K562 (cell line): ENCODE data around the gene TMEM132D. TPM values are rescaled to one million over a fixed set of nuclear protein-coding genes. Genes with fewer than 3 reads are reported as not detected.

Experiments used
- ATAC-seq: fragments of 200-7000 bp; cut with Tn5 transposase; 3 replicates; pipeline ENCODE4 v1.9.1; 2020; ENCODE audit warnings: moderate library complexity
- BruUV-seq: library from RNA; stranded (reverse); fragments of 400-500 nt; replicated peaks from 2 replicates; lab custom pipeline; 2021; lab: Mats Ljungman, UMichigan
- CTCF ChIA-PET: fragments of 300-600 bp; formaldehyde crosslinking; extraction: SDS; loops from one replicate; lab custom pipeline; 2021; ENCODE audit warnings: low intra/inter-chr PET ratio; lab: Yijun Ruan, JAX
- POLR2A ChIA-PET: fragments of 300-600, 350-650 bp; sonication (Branson Sonifier 250); formaldehyde crosslinking; extraction: SDS; loops from one replicate; lab custom pipeline; 2021; ENCODE audit warnings: antibody characterized with exemption, inconsistent platforms; lab: Yijun Ruan, JAX
- DNase-seq, 4 experiments: peaks; one replicate each; pipeline versions ENCODE4 v3.0.0 to v3.0.0-alpha.2; 2011 to 2018; ENCODE audit warnings: low spot score in 3 of 4, mixed read lengths in 3 of 4; ENCODE audit errors: extremely low read depth in 1 of 4
- FAIRE-seq: peaks from 2 replicates; lab custom pipeline; 2011; peaks lifted over from hg19 to GRCh38; lab: Jason Lieb, UNC
- H2AFZ ChIP-seq: 2 replicates; pipeline ENCODE4 v1.6.0; 2011; ENCODE audit warnings: low read depth, low read length, control low read depth, inconsistent platforms
- H3K27ac ChIP-seq: fragments of 200-600 bp; 3 replicates; pipeline ENCODE4 v1.8.0; 2011; ENCODE audit warnings: low read depth, mild to moderate bottlenecking, control low read depth, inconsistent platforms, low read length, moderate library complexity, mixed read lengths; ENCODE audit errors: extremely low read depth
- H3K27me3 ChIP-seq, 2 experiments: fragments of 300-600 bp in 1 of 2; 2 replicates in 1 of 2; 3 replicates in 1 of 2; pipeline versions ENCODE4 v1.6.0 to v1.8.0; 2011; ENCODE audit warnings: inconsistent platforms in 2 of 2, low read length in 2 of 2, mild to moderate bottlenecking in 1 of 2, mixed read lengths in 1 of 2, moderate library complexity in 1 of 2; ENCODE audit not compliant: control insufficient read depth in 2 of 2, insufficient read depth in 2 of 2
- H3K36me3 ChIP-seq: fragments of 300-600 bp; 3 replicates; pipeline ENCODE4 v1.8.0; 2011; ENCODE audit warnings: mild to moderate bottlenecking, low read length, inconsistent platforms; ENCODE audit not compliant: control insufficient read depth, insufficient read depth
- H3K4me1 ChIP-seq, 2 experiments: fragments of 200-600 bp in 1 of 2; replicated peaks in 1 of 2; 2 replicates in 1 of 2; 3 replicates in 1 of 2; pipeline versions ENCODE4 v1.5.1 to v1.8.0; 2011; ENCODE audit warnings: inconsistent platforms in 2 of 2, low read length in 2 of 2, mild to moderate bottlenecking in 1 of 2, mixed read lengths in 1 of 2, moderate library complexity in 1 of 2; ENCODE audit not compliant: control insufficient read depth in 2 of 2, insufficient read depth in 2 of 2
- H3K4me2 ChIP-seq: 2 replicates; pipeline ENCODE4 v1.6.1; 2011; ENCODE audit warnings: low read length, control low read depth, inconsistent platforms, mixed read lengths; ENCODE audit not compliant: insufficient read depth
- H3K4me3 ChIP-seq: fragments of 200-600 bp; sonication (generic), shearing (Covaris generic); 2 replicates; pipeline ENCODE4 v1.5.1; 2016; ENCODE audit warnings: control low read depth, inconsistent platforms
- H3K79me2 ChIP-seq: fragments of 200-600 bp; 3 replicates; pipeline ENCODE4 v1.8.0; 2011; ENCODE audit warnings: low read length, inconsistent platforms; ENCODE audit not compliant: control insufficient read depth, insufficient read depth
- H3K9ac ChIP-seq, 2 experiments: 2 replicates each; pipeline versions ENCODE4 v1.6.0 to v1.6.1; 2011; ENCODE audit warnings: low read depth in 2 of 2, low read length in 2 of 2, control low read depth in 1 of 2, inconsistent platforms in 1 of 2, mild to moderate bottlenecking in 1 of 2, mixed read lengths in 1 of 2; ENCODE audit not compliant: insufficient read depth in 1 of 2
- H3K9me1 ChIP-seq: one replicate; pipeline ENCODE4 v1.6.0; 2011; ENCODE audit warnings: inconsistent platforms, mild to moderate bottlenecking, low read length, moderate library complexity; ENCODE audit not compliant: control insufficient read depth, insufficient read depth
- H3K9me3 ChIP-seq: replicated peaks from 2 replicates; pipeline ENCODE4 v1.5.1; 2011; ENCODE audit warnings: low read depth, low read length, inconsistent platforms; ENCODE audit not compliant: control insufficient read depth, insufficient read depth
- H4K20me1 ChIP-seq: replicated peaks from 2 replicates; pipeline ENCODE4 v1.6.1; 2011; ENCODE audit warnings: low read length, inconsistent platforms, mixed read lengths; ENCODE audit not compliant: control insufficient read depth, insufficient read depth
- BCOR ChIP-seq: fragments of 450-650 bp; IDR thresholded peaks from 2 replicates; pipeline ENCODE4 v1.6.1; 2016
- MLLT1 ChIP-seq, 2 experiments: fragments of 450-650 bp; IDR thresholded peaks; 2 replicates each; pipeline ENCODE4 v1.6.1; 2016
- NONO ChIP-seq, 2 experiments: fragments of 200-400 bp in 1 of 2; fragments of 450-650 bp in 1 of 2; formaldehyde crosslinking in 1 of 2; IDR thresholded peaks; 2 replicates each; pipeline ENCODE4 v1.6.1; 2017; ENCODE audit warnings: low read depth in 2 of 2, mild to moderate bottlenecking in 2 of 2, moderate library complexity in 2 of 2, low read length in 1 of 2
- SAFB ChIP-seq: fragments of 200-400 bp; formaldehyde crosslinking; IDR thresholded peaks from 2 replicates; pipeline ENCODE4 v1.6.1; 2017; ENCODE audit warnings: low read depth, low read length, borderline replicate concordance
- ZBTB7A ChIP-seq: IDR thresholded peaks from 2 replicates; pipeline ENCODE4 v1.6.1; 2011; ENCODE audit warnings: low read depth, mild to moderate bottlenecking, low read length, moderate library complexity, borderline replicate concordance; ENCODE audit not compliant: control insufficient read depth
- ZNF165 ChIP-seq: fragments of 250-450 bp; sonication (Bioruptor Pico); IDR thresholded peaks from 2 replicates; pipeline ENCODE4 v1.4.0; 2020; ENCODE audit warnings: borderline replicate concordance
- ZZZ3 ChIP-seq: fragments of 450-650 bp; IDR thresholded peaks from 2 replicates; pipeline ENCODE4 v1.6.1; 2016; ENCODE audit warnings: antibody characterized with exemption, mild to moderate bottlenecking, moderate library complexity
- WGBS: fragments of 100-300 bp; shearing (Covaris generic); methylation state at CpG from one replicate; pipeline ENCODE4 v1.1.6; 2016; ENCODE audit warnings: low coverage, mixed read lengths; ENCODE audit not compliant: insufficient coverage; ENCODE audit errors: missing lambda C conversion rate; 5-methylcytosine and 5-hydroxymethylcytosine counted together
- in situ Hi-C: fragments of 300-500 bp; cut with MboI; formaldehyde crosslinking; loops from 4 replicates; pipeline ENCODE4 v1.15.0; 2018; ENCODE audit warnings: inconsistent platforms, mixed read lengths
- intact Hi-C: fragments of 100-400 bp; cut with micrococcal nuclease; formaldehyde crosslinking; loops from 2 replicates; pipeline ENCODE4 v1.14.2; 2022
- polyA plus RNA-seq, 8 experiments: library from polyadenylated mRNA; depleted of rRNA in 4 of 8; stranded (reverse) in 5 of 8; unstranded in 3 of 8; fragments of >200 nt; fragmentation: Nextera tagmentation in 2 of 8; fragmentation: Illumina TruSeq in 1 of 8; extraction: Ambion mirVana in 2 of 8; extraction: Trizol in 1 of 8; gene quantifications; 2 replicates each; pipeline versions ENCODE4 v1.2.1 to v1.2.3, GENCODE V29; 2011 to 2014; ENCODE audit warnings: inconsistent platforms in 1 of 8, missing spikeins in 1 of 8
- total RNA-seq, 7 experiments: library from RNA; depleted of rRNA in 6 of 7; stranded (reverse); fragments of >200 nt in 6 of 7; fragmentation: Illumina TruSeq in 2 of 7; extraction: Trizol in 2 of 7; gene quantifications; 2 replicates each; pipeline versions ENCODE4 v1.2.1 to v1.2.3, GENCODE V29; 2011 to 2021; ENCODE audit warnings: low replicate concordance in 1 of 7

TMEM132D gene
- total and polyA plus RNA-seq, 9 of the 15 experiments (the other 6 are each of a cell fraction or from before 2014, with no cell fraction given): not detected

DNA sequence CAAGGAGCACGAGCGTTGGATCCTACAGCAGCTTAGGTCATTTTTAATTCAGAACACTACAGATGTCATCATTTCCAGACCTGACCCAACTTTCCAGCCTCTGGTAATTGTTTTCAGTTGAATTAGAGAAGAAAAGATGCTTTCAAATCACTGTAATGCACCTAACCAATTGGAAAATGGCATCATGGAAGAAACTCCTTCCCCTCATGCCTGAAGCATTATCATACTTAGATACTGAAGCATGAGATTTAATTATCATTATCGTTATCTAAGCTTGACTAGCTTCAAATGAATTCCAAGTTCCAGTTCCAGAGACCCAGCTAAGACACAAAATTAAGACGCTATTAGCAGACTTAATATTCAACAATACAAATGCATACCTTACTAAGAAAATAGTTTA, 299.3 kb downstream of the TMEM132D start (continued):
- TF ChIP-seq BCOR: no peak
- TF ChIP-seq ZZZ3: no peak
- TF ChIP-seq NONO (IDR thresholded peaks at IDR 0.05; ENCODE audit: low read depth in 2 of 2, low read length in 1 of 2): no peak

DNA sequence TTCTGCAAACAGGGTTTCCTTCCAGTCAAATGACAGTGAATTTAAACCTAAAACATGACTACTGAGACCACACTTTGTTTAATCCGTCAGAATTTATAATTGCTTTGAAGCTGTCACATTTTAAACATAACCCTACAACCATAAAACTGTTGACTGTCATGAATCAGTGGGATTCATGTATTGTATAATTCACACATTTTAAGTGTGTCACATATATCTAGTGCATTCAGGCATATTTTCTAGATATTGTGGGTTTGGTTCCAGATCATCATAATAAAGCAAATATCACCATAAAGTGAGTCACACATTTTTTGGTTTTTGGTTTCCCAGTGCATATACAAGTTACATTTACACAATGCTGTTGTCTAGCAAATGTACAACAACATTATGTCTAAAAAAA, 304.4 kb downstream of the TMEM132D start:
- Histone ChIP-seq H3K4me3 (no peak overlapping the region), H3K4me1 (no peaks in the 10 kb centered on the region), H3K9ac (no peak overlapping the region), H3K27me3 (no peaks in the 10 kb centered on the region), H3K79me2 (no peaks in the 10 kb centered on the region), H3K4me2 (no peak overlapping the region), H4K20me1 (no peaks in the 10 kb centered on the region), H3K9me3 (no peaks in the 10 kb centered on the region), H3K9me1 (no peaks in the 10 kb centered on the region), H3K27ac (no peak overlapping the region), H2AFZ (no peak overlapping the region), H3K36me3 (no peaks in the 10 kb centered on the region)
- WGBS: 0% methylated on average over 1 of the region's 1 CpG
- CTCF ChIA-PET: no interaction called here
- TF ChIP-seq ZBTB7A: no peak
- TF ChIP-seq MLLT1 (IDR thresholded peaks at IDR 0.05): no peak
- TF ChIP-seq SAFB: no peak
- TF ChIP-seq ZNF165: no peak
- POLR2A ChIA-PET: no interaction called here
- in situ Hi-C loops: no loop called here
- BruUV-seq: no TSS peak
- DNase-seq (no peak), FAIRE-seq (no peak), ATAC-seq (no peak)
- intact Hi-C loops: no loop called here
